ENCODE data around the gene TRIM63. TPM values are rescaled to one million over a fixed set of nuclear protein-coding genes. Genes with fewer than 3 reads are reported as not detected.

TRIM63 gene
- polyA plus RNA-seq, 2 of the 4 experiments (the other 2 are of a cell fraction), result not detected

- TF ChIP-seq JUN (IDR thresholded peaks at IDR 0.05) (no peak), HMGXB4 (CRISPR knock-in tag; IDR thresholded peaks at IDR 0.05; ENCODE audit: borderline replicate concordance) (no peak), NR3C1 (IDR thresholded peaks at IDR 0.05) (no peak), POLR2AphosphoS2 (conservative IDR thresholded peaks at IDR 0.05; ENCODE audit: low read length) (no peak), HDAC2 (IDR thresholded peaks at IDR 0.05) (no peak)
Measured at GRCh38 chr1:26031611-26032220, 35.7 kb downstream of the TRIM63 start (continued).

GRCh38 chr1:26031196-26031595 is 36.2 kb downstream of the TRIM63 start:
- H3K4me2 ChIP-seq, result no peak overlapping the region
- ChIA-PET CTCF (interaction anchor here (1.8 kb wide), 1 partner anchor 114 kb away, joined by 5 read pairs; no protein-coding TSS in a partner anchor), POLR2A (no interaction called here)
- FAIRE-seq, result no peak
- TF ChIP-seq ZSCAN20 (CRISPR knock-in tag; IDR thresholded peaks at IDR 0.05) (no peak), NR3C1 (IDR thresholded peaks at IDR 0.05) (no peak), NFE2L2 (conservative IDR thresholded peaks at IDR 0.05; ENCODE audit: low read length) (no peak), CEBPB (IDR thresholded peaks at IDR 0.05) (no peak), MAFK (IDR thresholded peaks at IDR 0.05; ENCODE audit: partially characterized antibody) (no peak), E2F6 (IDR thresholded peaks at IDR 0.05; ENCODE audit: borderline replicate concordance, low read depth) (no peak), PHF8 (IDR thresholded peaks at IDR 0.05; ENCODE audit: borderline replicate concordance, low read depth) (no peak), SREBF2 (IDR thresholded peaks at IDR 0.05) (no peak), ESRRA (IDR thresholded peaks at IDR 0.05; ENCODE audit: borderline replicate concordance, low read length) (no peak), POLR2AphosphoS2 (conservative IDR thresholded peaks at IDR 0.05; ENCODE audit: low read length) (no peak), KDM1A (IDR thresholded peaks at IDR 0.05; ENCODE audit: low read depth) (no peak), CBX2 (IDR thresholded peaks at IDR 0.05; ENCODE audit: borderline replicate concordance, low read depth) (no peak)
- H3K4me1 ChIP-seq, result peaks cover 4% of the 10 kb centered on the region; the same call in 2 of the 3 replicates
- no peak overlapping the region for H3K27ac ChIP-seq
- no peak overlapping the region for H3K4me3 ChIP-seq
- DNase-seq (ENCODE audit: low read depth in 1 of 2, low spot score in 1 of 2), result no peak
- H3K9me3 ChIP-seq, result no peaks in the 10 kb centered on the region
- no peak for ATAC-seq
- 0% methylated on average over 1 of the region's 4 CpGs for WGBS (ENCODE audit: missing lambda C conversion rate)

GRCh38 chr1:26029864-26030481 is 37.5 kb downstream of the TRIM63 start:
- ATAC-seq (no peak), FAIRE-seq (no peak), DNase-seq (ENCODE audit: low read depth in 1 of 2, low spot score in 1 of 2) (no peak)
- H3K27ac ChIP-seq, result no peak overlapping the region
- TF ChIP-seq RAD21 (conservative IDR thresholded peaks at IDR 0.05 in 1 of 2, IDR thresholded peaks at IDR 0.05 in 1 of 2) (0 out of 5 replicates have a peak, but pooled peaks of 1 of the 2 experiments have one; percentile 16), ZFP36 (IDR thresholded peaks at IDR 0.05; ENCODE audit: borderline replicate concordance, partially characterized antibody) (no peak)
- H3K4me2 ChIP-seq, result no peak overlapping the region
- H3K4me3 ChIP-seq, result no peak overlapping the region
- CTCF ChIA-PET, result interaction anchor here (1.1 to 1.8 kb wide), 4 partner anchors 25 to 140 kb away, joined by 3 to 5 read pairs (median 4); partner anchors contain the start of gene ZNF593
- H3K4me1 ChIP-seq, result peaks cover 3% of the 10 kb centered on the region; the same call in 1 of the 3 replicates
- no peaks in the 10 kb centered on the region for H3K9me3 ChIP-seq
- POLR2A ChIA-PET, result no interaction called here
- WGBS (ENCODE audit: missing lambda C conversion rate), result 54% methylated on average over 7 of the region's 7 CpGs
